ENCODE results near the gene ABCC2.
"Not testable (repeated sequence)": the region's sequence is repeated elsewhere in the genome, so short reads cannot be mapped to it uniquely, and the experiment has no call there.

ABCC2 gene

DNA sequence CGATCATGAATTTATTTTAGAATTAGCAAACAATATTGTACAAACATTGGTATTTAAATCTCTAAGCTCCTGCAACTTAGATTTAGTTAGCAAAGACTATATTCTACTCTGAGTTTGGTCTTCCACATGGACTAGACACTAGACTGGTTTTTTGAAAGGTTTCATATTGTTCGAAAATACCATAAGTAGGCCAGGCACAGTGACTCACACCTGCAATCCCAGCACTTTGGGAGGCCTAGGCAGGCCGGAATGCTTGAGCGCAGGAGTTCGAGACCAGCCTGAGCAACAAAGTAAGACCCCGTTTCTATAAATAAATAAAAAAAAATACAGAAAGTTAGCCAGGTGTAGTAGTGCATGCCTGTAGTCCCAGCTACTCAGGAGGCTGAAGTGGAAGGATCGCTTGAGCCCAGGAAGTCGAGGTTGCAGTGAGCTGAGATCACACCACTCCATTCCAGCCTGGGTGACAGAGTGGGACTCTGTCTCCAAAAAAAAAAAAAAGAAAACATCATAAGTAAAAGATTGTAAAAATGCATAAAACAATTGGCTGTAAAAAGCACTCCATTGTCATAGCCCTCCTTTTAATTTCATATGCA is 73.1 kb downstream of the ABCC2 start:
- no peak for DNase-seq

DNA sequence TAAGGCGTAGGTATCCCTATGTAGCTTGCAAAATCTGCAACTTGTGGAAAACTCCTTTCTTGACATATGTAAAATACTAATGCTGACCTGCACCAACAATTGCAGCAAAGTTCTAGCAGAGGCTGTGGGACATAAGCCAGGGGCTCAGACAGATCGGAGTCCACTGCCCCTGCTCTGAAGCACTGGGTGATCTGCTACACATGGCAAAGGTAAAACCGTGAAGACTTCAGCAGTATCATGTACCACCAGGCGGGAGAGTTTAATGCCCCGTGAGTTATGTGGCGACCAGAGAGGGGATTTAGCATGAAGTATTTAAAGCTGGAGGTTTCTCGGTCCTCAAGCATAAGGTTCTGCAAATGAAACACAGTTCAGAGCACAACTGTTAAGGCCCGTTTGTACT is 76.4 kb downstream of the ABCC2 start:
- no peak for DNase-seq

DNA sequence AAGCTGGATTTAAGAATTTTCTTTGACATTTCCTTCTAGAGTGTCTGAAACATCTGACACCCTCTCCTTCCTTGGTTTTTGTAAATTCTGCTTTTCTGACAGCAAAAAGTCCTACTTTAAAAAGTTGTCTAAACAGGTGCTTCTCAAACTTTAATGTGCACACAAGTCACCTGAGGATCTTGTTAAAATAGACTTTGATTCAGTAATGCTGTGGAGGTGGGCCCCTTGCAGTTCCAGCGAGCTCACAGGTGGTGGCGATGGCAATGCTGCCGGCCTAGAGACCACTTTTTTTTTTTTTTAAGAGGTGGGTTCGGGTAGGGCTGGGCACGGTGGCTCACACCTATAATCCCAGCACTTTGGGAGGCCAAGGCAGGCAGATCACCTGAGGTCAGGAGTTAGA is 77.1 kb downstream of the ABCC2 start:
- no peak for DNase-seq

DNA sequence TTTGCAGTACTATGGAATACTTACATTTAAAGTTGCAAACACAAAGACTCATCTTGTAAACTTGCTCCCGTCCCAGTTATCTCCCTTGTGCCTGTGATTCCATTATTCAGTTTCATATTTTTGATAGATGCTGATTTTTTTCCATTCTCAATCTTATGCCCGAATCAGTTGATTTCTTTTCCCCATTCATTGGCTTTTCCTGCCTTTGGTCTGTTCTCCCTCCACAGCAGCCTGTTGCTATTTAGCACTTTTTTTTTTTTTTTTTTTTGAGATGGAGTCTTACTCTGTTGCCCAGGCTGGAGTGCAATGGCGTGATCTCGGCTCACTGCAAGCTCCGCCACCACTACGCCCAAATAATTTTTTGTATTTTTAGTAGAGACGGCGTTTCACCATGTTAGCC is 78.0 kb downstream of the ABCC2 start:
- no peak for DNase-seq

DNA sequence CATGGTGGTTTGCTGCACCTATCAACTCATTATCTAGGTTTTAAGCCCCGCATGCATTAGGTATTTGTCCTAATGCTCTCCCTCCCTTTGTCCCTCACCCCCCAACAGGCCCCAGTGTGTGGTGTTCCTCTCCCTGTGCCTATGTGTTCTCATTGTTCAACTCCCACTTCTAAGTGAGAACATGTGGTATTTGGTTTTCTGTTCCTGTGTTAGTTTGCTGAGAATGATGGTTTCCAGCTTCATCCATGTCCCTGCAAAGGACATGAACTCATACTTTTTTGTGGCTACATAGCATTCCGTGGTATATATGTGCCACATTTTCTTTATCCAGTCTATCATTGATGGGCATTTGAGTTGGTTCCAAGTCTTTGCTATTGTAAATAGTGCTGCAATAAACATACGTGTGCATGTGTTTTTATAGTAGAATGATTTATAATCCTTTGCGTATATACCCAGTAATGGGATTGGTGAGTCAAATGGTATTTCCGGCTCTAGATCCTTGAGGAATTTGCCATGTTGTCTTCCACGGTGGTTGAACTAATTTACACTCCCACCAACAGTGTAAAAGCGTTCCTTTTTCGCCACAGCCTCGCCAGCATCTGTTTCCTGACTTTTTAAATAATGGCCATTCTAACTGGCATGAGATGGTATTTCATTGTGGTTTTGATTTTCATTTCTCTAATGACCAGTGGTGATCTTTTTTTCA is 81.2 kb downstream of the ABCC2 start:
- DNase-seq: not testable (repeated sequence)

DNA sequence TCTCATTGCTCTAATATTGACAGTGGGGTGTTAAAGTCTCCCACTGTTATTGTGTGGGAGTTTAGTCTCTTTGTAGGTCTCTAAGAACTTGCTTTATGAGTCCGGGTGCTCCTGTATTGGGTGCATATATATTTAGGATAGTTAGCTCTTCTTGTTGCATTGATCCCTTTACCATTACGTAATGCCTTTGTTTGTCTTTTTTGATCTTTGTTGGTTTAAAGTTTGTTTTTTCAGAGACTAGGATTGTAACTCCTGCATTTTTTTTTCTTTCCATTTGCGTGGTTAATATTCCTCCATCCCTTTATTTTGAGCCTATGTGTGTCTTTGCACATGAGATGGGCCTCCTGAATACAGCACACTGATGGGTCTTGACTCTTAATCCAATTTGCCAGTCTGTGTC is 84.8 kb downstream of the ABCC2 start:
- DNase-seq: not testable (repeated sequence)

DNA sequence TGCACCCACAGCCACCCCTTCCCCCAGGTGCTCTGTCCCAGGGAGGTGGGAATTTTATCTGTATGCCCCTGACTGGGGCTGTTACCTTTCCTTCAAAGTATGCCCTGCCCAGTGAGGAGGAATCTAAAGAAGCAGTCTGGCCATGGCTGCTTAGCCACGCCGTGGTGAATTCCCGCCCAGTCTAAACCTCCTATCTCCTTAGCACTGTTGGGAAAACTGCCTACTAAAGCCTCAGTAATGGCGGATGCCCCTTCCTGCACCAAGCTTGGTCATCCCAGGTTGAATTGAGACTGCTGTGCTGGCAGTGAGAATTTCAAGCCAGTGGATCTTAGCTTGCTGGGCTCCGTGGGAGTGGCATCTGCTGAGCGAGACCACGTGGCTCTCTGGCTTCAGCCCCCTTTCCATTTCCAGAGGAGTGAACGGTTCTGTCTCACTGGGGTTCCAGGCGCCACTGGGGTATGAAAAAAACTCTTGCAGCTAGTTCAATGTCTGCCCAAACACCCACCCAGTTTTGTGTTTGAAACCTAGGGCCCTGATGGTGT is 87.2 kb downstream of the ABCC2 start:
- no peak for DNase-seq

DNA sequence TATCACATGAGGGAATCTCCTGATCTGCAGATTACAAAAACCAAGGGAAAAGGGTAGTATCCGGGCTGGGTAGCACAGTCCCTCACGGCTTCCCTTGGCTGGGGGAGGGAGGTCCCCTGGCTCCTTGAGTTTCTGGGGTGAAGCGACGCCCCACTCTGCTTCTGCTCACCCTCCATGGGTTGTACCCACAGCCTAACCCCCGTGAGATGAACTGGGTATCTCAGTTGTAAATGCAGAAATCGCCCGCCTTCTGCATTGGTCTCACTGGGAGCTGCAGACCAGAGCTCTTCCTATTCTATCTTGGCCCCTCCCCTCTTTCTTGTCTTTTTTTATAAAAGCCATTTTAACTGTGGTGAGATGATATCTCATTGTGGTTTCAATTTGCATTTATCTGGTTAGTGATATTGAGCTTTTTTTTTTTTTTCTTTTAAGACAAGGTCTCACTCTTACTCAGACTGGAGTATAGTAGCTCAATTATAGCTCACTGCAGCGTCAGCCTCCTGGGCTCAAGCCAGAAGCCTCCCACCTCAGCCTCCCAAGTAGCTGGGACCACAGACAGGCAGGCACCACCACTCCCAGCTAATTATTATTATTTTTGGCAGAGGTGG is 87.8 kb downstream of the ABCC2 start:
- no peak for DNase-seq

DNA sequence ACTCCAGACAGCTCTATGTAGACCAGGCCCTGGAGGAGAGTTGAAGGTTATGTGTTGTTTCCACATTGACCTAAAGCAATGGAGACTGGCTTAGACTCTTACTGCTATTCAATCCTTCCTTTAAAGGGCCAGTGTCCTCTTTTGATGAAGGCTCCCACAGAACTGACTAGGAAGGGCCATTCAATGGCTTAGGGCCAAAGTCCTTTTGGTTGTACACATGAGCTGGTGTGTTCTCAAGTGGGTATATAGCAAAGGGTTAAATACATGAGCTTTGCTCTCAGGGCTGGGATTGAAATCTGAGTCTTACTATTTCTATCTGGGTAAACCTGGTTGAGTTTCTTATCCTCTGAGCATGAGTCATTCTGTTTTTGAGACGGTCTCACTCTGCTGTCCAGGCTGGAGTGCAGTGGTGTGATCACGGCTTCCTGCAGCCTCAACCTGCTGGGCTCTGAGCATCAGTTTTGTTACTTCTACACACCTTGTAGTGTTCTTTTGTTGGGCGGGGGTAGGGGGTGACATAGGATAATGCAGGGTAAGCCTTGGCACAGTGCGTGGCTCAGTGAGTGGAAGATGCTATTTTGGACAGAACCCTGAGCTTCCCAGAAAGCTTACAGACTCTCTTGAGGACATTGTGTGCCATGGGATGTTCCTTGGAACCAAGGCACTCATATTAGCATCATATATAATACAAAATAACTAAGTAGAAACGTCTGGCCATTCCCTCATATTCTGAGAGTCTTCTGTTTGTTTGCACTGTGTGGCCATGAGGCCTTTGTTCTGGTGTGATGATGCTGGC is 90.1 kb downstream of the ABCC2 start:
- DNase-seq: no peak

DNA sequence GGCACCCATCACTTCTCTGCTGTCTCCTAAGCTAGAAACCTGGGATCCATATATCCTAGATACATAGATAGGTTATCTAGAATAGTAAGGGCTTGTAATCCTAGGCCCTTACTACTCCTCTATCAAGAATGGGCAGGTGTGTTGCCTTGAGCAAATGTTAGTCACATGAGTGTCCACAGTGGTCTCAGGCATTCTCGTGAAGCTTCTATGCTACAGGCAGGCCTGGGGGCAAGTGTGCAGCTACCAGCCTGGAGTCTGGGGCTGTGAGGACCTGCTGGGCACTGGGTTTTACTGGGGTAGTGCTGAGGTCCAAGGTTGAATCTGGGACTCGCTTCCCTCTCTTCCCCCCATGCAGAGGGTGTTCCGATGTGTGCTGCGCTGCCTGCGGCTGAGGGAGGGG is 91.4 kb downstream of the ABCC2 start:
- DNase-seq: no peak

DNA sequence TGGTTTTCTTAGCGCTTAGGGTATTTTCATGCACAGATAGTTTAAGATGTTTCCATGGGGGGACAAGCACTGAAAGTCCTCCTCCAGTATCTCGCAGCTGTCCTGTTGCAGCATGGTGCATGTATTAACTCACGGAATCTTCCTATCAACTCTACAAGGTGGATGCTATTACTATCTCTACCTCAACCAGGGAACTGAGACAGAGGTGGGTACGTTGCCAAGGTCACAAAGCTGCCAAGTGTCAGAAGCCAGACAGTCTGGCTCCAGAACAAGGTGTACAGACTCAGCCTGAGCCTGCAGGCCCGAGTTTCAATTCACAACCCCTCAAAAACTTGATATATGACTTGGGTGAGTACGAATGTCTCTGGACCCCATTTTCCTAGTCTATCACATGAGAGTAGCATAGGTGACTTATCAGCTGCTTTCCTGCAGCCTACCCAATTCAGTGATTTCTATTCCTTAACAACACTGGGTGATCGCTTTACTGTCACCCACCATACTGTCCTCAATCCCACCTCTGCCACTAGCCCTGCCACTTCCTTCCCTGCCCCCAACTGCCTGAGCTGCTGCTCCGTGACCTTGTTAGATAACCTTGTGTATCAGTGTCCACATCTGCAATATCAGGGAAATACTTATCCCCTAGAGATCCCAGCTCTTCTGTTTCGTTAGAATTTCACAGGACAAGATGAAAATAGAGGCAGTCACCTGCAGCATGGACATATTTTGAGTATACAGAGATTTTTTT is 92.1 kb downstream of the ABCC2 start:
- no peak for DNase-seq

DNA sequence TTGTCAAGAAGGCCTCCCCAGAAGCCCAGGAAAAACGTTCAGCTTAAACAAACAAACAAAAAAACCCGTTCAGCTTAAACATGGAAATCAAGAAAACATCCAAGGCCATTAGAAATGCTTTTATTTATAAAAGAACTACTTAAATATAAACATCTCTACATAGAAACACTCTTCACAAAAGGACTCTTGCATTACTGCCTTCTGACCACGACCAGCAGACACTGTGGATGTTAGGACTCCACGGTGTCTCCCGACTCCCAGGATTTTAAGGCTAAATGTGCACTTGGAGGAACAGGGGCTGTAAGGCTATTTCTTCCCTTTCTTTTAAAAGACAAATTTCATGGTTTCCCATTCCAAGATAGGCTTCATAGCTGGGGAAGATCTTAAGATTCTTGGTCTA is 93.0 kb downstream of the ABCC2 start:
- no peak for DNase-seq

DNA sequence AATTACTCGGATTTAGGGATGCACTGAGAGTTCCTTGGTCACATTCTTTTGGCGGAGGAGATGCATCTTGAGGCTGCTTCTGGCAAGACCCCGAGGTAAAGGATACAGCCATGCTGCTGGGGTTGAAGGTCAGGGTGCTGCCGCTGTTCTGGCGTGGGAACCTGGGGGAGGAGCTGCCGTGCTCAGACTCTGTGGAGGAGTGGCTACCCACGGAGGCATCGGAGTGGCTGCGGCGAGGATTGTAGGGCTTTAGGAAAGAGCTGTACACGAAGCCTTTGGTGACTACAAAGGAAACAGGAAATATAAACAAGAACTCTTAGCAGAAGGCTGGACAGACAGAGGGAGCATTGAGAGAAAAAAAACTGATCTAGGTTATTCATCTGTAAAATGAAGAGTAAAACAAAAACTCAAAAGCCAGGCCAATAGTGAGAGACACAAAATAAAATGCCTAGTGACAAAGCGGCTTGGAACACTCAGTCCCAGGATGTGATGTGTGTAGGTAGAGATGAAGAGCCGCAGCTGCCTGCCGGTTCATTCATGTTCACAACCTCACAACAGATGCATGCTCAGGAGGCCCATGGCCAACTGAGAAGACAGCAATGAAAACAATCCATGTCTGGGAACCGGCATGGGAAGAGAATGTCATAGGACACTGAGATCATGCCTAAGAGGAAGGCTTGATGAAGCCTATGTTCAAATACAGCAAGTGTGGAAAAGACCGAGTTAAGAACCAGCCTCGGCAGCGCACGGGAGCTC is 97.8 kb downstream of the ABCC2 start:
- no peak for DNase-seq

DNA sequence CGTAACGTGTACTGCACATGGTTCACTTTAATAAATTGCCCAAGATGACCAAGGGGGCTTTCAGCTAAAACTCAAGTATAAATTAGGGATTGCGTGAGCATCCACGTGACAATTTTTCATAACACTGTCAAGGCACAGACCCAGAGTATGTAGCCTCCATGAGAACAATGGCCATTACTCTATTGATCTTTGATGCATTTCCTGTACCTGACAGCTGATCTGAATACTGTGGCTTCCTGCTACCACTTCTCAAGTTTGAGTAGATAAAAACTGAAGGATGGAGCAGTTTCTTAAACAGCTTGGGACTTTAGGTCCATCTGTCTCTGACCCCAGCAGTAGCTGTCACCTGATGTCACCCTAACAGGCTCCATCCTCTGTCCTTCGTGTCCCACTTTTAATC is 98.9 kb downstream of the ABCC2 start:
- DNase-seq: no peak

DNA sequence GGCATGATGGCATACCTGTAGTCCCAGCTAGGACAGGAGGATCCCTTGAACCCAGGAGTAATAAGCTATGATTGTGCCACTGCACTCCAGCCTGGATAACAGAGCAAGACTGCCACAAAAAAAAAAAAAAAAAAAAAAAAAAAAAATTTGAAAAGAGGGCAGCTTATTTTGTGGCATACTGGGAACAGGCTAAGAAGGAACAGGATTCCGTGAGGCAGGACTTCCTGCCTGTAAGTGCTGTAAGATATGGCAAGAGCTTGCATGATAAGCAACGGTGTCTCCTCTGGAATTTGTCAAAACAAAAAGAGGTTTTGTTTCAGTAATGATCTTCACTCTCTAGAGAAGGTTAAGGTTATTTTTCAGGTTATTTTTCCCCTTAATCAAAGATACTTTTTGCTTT is 101.1 kb downstream of the ABCC2 start:
- DNase-seq: no peak

DNA sequence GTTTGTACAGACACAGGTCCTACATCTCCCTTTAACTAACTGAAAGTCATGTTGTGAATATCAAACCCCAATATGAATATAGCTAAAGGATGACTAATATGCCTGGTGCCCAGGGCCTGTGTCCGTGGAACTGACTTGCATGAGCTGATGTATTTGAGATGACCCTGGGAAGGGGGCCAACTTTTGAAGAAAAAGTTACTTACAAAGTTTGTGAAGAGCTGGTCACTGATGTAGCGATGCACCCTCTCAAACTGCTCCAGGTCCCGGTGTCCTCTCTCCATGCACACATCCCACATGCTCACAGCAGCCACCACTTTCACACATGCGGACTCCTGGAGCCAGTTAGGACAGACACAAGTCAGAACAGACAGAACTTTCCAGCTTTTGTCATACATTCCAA is 106.2 kb downstream of the ABCC2 start:
- no peak for DNase-seq

DNA sequence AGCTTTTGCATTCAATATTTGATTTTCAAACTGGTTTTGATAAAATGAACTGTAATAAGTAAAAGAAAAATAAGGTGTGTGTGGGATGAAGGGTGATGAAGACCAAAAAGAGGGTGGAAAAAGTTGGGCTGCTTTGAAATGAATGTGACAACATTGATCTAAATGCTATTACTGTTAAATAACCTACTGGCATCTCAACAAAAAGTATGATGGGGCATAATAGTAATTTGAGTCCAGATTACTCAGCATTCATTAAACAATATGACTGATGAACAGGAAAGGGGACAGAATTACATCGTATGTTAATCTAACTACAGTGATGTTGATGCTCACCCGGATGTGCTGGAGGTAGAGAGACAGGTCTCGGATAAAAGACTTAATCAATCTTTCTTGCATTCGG is 112.2 kb downstream of the ABCC2 start:
- no peak for DNase-seq

DNA sequence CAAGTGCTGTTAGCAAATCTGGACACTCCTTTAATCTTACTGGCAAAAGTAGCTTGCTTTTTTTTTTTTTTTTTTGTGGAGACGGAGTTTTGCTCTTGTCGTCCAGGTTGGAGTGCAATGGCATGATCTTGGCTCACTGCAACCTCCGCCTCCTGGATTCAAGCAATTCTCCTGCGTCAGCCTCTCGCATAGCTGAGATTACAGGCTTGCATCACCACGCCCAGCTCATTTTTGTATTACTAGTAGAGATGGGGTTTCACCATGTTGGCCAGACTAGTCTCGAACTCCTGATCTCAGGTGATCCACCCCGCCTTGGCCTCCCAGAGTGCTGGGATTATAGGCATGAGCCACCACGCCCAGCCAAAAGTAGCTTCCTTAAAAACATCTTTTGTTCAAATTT is 112.6 kb downstream of the ABCC2 start:
- DNase-seq: not testable (repeated sequence)

DNA sequence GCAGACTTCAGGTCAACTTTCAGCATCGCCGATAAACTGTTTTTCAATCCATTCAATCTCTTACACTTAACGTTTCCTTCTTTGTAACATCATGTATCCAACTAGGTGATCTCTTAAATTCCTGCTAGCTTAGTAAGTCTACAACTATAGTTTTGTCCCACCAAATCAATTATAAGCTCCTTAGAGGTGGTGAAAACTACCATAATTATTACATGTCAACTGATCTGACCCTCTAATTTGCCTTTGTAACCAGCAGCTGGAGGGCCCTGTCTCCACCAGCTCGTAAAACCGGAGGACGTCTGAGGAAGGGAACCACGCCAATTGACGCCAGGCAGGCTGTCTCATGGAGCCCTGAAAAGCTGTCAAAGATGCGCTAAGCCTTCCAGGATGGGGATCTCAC is 113.4 kb downstream of the ABCC2 start:
- DNase-seq: no peak
